GM19351 (cell line): Measurements from ENCODE around the gene SPPL3.
"Not testable (repeated sequence)": the region's sequence is repeated elsewhere in the genome, so short reads cannot be mapped to it uniquely, and the experiment has no call there.

Experiments
- ATAC-seq: cut with Tn5 transposase; IDR thresholded peaks from one replicate; pipeline ENCODE4 v1.9.1; 2021; ENCODE audit warnings: mild to moderate bottlenecking, moderate library complexity; ENCODE audit not compliant: unreplicated experiment

The SPPL3 gene

DNA sequence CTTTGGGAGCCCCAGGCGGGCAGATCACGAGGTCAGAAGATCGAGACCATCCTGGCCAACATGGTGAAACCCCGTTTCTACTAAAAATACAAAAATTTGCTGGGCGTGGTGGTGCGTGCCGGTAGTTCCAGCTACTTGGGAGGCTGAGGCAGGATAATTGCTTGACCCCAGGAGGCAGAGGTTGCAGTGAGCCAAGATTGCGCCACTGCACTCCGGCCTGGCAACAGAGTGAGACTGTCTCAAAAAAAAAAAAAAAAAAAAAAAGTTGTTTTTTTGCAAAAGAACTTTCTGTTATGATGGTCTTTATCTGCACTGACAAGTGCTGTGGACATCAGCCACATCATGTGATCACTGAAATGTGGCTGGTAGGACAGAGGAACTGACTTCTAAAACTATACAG lies 111.7 kb downstream of the SPPL3 start:
- ATAC-seq = not testable (repeated sequence)

- no peak for ATAC-seq
Measured at GRCh38 chr12:120791669-120792176, 112.4 kb downstream of the SPPL3 start.

DNA sequence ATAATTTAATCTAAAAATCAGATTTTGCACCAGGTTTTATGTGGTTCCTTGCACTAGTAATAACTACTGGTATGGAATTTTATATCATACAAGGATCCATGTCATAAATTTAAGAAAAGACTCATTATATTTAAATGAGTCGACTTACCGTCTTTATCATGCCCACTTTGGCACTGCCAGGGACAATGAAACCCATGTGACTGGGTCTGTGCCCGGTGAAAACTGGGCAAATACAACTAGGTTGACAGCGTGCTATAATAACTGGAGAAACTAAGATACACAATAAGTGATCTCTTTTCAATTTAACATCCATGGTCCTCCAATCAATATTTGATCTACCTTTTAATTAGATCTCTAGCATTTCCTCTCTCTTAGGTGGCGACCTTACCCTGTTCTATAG lies 114.0 kb downstream of the SPPL3 start:
- no peak for ATAC-seq

GRCh38 chr12:120787889-120788288 lies 116.3 kb downstream of the SPPL3 start:
- ATAC-seq = no peak

- no peak for ATAC-seq
Measured at GRCh38 chr12:120784804-120785203, 119.4 kb downstream of the SPPL3 start.

DNA sequence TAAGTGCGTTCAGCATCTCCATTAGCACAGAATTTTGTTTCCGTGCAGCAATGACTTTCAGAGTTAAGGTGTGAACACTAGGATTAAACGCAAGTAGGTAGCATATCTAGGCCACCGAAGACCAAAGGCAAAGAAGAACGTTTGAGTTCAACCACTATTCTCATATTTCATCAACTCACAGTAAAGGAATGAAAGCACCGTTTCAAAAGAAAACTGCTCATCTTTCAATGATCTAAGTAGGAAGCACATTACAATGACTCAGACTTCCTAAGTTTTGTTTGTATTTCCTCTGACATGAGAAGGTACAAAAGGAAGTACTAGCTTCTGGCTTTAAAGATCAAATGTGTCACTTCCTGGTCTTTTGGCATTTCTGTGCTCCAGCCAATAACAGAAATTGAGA lies 121.0 kb downstream of the SPPL3 start:
- no peak for ATAC-seq

DNA sequence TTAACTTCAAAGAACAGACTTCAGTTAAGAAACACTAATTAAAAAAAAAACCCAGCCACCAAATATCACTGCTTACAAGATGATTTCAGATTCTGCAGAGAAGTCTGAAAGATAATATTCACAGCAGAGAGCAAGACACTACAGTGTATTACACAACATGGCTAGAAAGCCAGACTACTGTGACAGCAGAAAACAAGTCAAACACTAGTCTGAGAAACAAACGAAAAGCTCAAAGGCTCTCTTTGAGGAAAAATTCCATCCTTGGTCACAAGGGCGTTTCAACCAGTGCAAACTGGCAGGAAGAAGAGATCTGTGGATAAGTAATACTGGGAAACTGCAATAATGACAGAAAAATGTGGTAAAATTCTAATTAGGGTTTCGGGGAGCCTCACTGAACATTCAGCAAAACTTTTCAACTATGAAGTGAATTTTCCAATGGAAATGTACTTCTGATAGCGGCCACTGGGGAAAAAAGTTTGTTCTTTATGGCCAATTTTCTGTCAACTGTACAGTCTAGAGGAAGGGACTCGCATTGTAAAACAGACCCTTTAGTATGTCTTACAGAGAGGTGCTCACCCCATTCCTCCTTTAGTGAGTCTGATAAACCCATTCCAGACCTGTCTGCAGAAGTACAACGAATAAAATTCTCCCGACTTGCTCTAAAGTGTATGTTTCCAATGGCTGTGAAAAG lies 128.2 kb downstream of the SPPL3 start:
- no peak for ATAC-seq

GRCh38 chr12:120774169-120774916 lies 129.8 kb downstream of the SPPL3 start:
- ATAC-seq = no peak

GRCh38 chr12:120771097-120771496 lies 133.1 kb downstream of the SPPL3 start:
- no peak for ATAC-seq

GRCh38 chr12:120767071-120768024 lies 136.8 kb downstream of the SPPL3 start:
- ATAC-seq = no peak

- ATAC-seq = no peak
Measured at GRCh38 chr12:120766566-120766965, 137.6 kb downstream of the SPPL3 start.

GRCh38 chr12:120764816-120765215 lies 139.3 kb downstream of the SPPL3 start:
- no peak for ATAC-seq

- ATAC-seq = no peak
Measured at GRCh38 chr12:120763250-120763649, 140.9 kb downstream of the SPPL3 start.

- ATAC-seq = no peak
Measured at GRCh38 chr12:120762086-120762485, 142.1 kb downstream of the SPPL3 start.

GRCh38 chr12:120761519-120761934 lies 142.6 kb downstream of the SPPL3 start:
- ATAC-seq = no peak

DNA sequence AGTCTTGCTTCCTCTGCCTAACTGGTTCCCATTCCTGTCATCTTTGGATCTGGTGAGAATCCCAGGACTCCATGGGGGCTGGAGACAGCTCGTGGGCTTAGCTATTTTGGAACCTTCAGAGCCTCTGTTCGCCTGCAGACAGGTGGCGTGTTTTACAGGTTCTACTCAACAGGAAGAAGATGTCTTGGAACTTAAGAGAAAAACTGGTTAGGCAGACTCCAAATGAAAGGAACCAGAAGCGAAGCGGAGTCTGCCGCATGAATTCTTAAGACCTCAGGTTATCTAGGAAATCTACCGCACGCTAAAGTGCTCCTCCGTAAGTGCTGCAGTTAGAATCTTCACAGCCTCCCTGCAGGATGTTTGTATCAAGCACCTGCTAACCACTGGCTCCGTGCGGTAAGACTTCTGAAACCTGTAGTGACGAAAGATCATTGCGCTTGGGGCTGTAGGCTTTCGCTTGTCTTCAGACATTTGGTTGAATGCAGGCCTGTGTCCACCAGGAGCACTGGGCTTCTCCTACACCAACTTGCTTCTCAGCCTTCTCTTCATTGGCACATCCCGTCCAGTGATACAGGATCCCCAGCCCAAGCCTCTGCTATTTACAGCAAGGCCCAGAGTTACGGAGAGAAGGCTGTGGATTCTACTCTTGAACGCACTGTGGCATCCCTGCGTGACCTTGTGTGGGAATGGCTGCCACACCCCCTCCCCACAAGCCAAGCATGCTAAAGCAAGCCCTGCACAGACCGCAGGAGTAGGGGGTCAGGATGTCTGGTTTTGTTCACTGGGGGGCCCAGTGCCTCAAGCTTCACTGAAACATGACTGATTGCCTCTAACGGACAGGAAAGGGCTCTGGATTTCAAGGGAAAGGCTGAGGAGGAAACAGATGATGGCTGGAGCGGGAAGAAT lies 143.6 kb downstream of the SPPL3 start:
- no peak for ATAC-seq

GRCh38 chr12:120759591-120760348 lies 144.4 kb downstream of the SPPL3 start:
- no peak for ATAC-seq

GRCh38 chr12:120758798-120759590 lies 145.2 kb downstream of the SPPL3 start:
- ATAC-seq = no peak

DNA sequence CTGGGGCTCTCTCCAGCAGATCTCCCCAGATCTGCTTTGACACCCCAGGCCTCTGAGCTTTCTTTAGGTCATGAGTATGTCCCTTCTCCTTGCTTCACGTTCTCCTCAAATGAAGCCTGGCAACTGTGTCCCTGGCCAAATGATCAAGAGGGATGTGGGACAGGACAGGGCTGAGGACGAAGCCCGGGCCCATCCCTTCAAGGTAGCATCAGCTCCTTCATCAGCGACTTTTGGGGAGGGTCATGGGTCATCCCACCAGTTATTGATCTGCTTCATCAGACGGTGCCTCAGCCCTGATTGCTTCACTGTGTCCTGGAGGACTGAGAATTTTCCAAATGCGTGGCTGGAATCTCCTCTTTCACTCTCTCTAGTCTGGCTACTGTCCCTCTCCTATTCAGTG lies 146.2 kb downstream of the SPPL3 start:
- ATAC-seq = no peak
